HCT116 (cell line): ENCODE data around the gene NUDT22. TPM values are rescaled to one million over a fixed set of nuclear protein-coding genes. Genes with fewer than 3 reads are reported as not detected.

Source experiments
- ATAC-seq: fragments of 200-7000 bp; cut with Tn5 transposase; 2 replicates; pipeline ENCODE4 v1.9.1; 2020; ENCODE audit warnings: mild to moderate bottlenecking, moderate library complexity
- BruUV-seq: library from RNA; stranded (reverse); fragments of 400-500 nt; replicated peaks from 2 replicates; lab custom pipeline; 2021; lab: Mats Ljungman, UMichigan
- CTCF ChIA-PET: fragments of 300-600 bp; sonication (Branson Sonifier 250); formaldehyde crosslinking; loops from one replicate; lab custom pipeline; 2021; ENCODE audit warnings: antibody characterized with exemption; lab: Charles Lee
- POLR2A ChIA-PET: fragments of 300-600, 350-600 bp; sonication (Branson Sonifier 250); formaldehyde crosslinking; loops from one replicate; lab custom pipeline; 2021; ENCODE audit warnings: antibody characterized with exemption; lab: Charles Lee
- RAD21 ChIA-PET, 2 experiments: fragments of 300-600 bp; sonication (Branson Sonifier 250); formaldehyde crosslinking; loops; one replicate each; lab custom pipeline; 2023; ENCODE audit warnings: low total read pairs in 2 of 2; ENCODE audit not compliant: uncharacterized antibody in 2 of 2, unreplicated experiment in 2 of 2, low non-redundant PET in 1 of 2; lab: Charles Lee
- DNase-seq: peaks from one replicate; pipeline ENCODE4 v3.0.0-alpha.2; 2010; ENCODE audit warnings: low read depth, low spot score
- H2AFZ ChIP-seq: fragments of 200-600 bp; shearing (Covaris generic), sonication (generic); 2 replicates; pipeline ENCODE4 v1.6.1; 2017; ENCODE audit warnings: low read depth, mixed run types, mixed read lengths, antibody characterized with exemption, low read length; ENCODE audit not compliant: poor library complexity, severe bottlenecking
- H3K27ac ChIP-seq: 2 replicates; pipeline ENCODE4 v1.5.1; 2012; ENCODE audit warnings: low read depth, low read length
- H3K27me3 ChIP-seq: fragments of 200-600 bp; sonication (generic); 2 replicates; pipeline ENCODE4 v1.6.1; 2016; ENCODE audit warnings: mixed run types, low read length, mixed read lengths; ENCODE audit not compliant: insufficient read depth
- H3K36me3 ChIP-seq, 2 experiments: fragments of 200-500 bp in 1 of 2; fragments of 200-600 bp in 1 of 2; sonication (Bioruptor generic) in 1 of 2; sonication (generic) in 1 of 2; 2 replicates each; pipeline versions ENCODE4 v1.5.1 to v1.6.1; 2014 to 2016; ENCODE audit warnings: low read length in 2 of 2, inconsistent platforms in 1 of 2, mixed read lengths in 1 of 2, mixed run types in 1 of 2; ENCODE audit not compliant: insufficient read depth in 2 of 2, control insufficient read depth in 1 of 2
- H3K4me1 ChIP-seq, 2 experiments: fragments of 200-600 bp in 1 of 2; sonication (generic) in 1 of 2; 2 replicates each; pipeline versions ENCODE4 v1.5.1 to v1.6.1; 2012 to 2017; ENCODE audit warnings: low read length in 2 of 2, inconsistent platforms in 1 of 2, mild to moderate bottlenecking in 1 of 2, mixed read lengths in 1 of 2, mixed run types in 1 of 2, moderate library complexity in 1 of 2; ENCODE audit not compliant: insufficient read depth in 2 of 2, control insufficient read depth in 1 of 2
- H3K4me2 ChIP-seq: fragments of 200-600 bp; sonication (generic); 2 replicates; pipeline ENCODE4 v1.6.1; 2017; ENCODE audit warnings: mixed run types, low read length, mixed read lengths
- H3K4me3 ChIP-seq, 2 experiments: fragments of 200-600 bp in 1 of 2; sonication (generic) in 1 of 2; replicated peaks in 1 of 2; 2 replicates each; pipeline ENCODE4 v1.5.1; 2011 to 2016; ENCODE audit warnings: low read length in 2 of 2, control low read depth in 1 of 2, low read depth in 1 of 2, mild to moderate bottlenecking in 1 of 2, mixed read lengths in 1 of 2, mixed run types in 1 of 2
- H3K79me2 ChIP-seq: fragments of 200-600 bp; sonication (generic); 2 replicates; pipeline ENCODE4 v1.6.1; 2017; ENCODE audit warnings: mild to moderate bottlenecking, mixed run types, low read length, moderate library complexity, mixed read lengths; ENCODE audit not compliant: insufficient read depth
- H3K9ac ChIP-seq: fragments of 200-600 bp; sonication (generic); 2 replicates; pipeline ENCODE4 v1.6.1; 2016; ENCODE audit warnings: low read length, mixed read lengths
- H3K9me2 ChIP-seq: fragments of 200-600 bp; sonication (generic), shearing (Covaris generic); 2 replicates; pipeline ENCODE4 v1.6.1; 2017; ENCODE audit warnings: mixed run types, mild to moderate bottlenecking, moderate library complexity; ENCODE audit not compliant: insufficient read depth
- H3K9me3 ChIP-seq, 2 experiments: fragments of 200-500 bp in 1 of 2; fragments of 200-600 bp in 1 of 2; sonication (Bioruptor generic) in 1 of 2; sonication (generic) in 1 of 2; 2 replicates each; pipeline ENCODE4 v1.6.1; 2014 to 2017; ENCODE audit warnings: low read length in 2 of 2, mixed read lengths in 2 of 2, inconsistent platforms in 1 of 2, low read depth in 1 of 2, mild to moderate bottlenecking in 1 of 2, mixed run types in 1 of 2, moderate library complexity in 1 of 2; ENCODE audit not compliant: control insufficient read depth in 1 of 2, insufficient read depth in 1 of 2
- H4K20me1 ChIP-seq: fragments of 200-600 bp; sonication (generic), shearing (Covaris generic); 2 replicates; pipeline ENCODE4 v1.6.1; 2017; ENCODE audit warnings: mixed run types, mild to moderate bottlenecking, moderate library complexity; ENCODE audit not compliant: insufficient read depth
- ATF3 ChIP-seq: IDR thresholded peaks from 2 replicates; pipeline ENCODE4 v1.6.1; 2012
- CEBPB ChIP-seq: IDR thresholded peaks from 2 replicates; pipeline ENCODE4 v1.6.1; 2012; ENCODE audit warnings: low read depth
- EGR1 ChIP-seq: IDR thresholded peaks from 2 replicates; pipeline ENCODE4 v1.6.1; 2012; ENCODE audit warnings: low read depth
- EZH2 ChIP-seq: fragments of 200-600 bp; sonication (generic); IDR thresholded peaks from 2 replicates; pipeline ENCODE4 v1.6.1; 2017; ENCODE audit warnings: antibody characterized with exemption, mixed run types
- JUND ChIP-seq: IDR thresholded peaks from 2 replicates; pipeline ENCODE4 v1.6.1; 2012
- POLR2A ChIP-seq: IDR thresholded peaks from 2 replicates; pipeline ENCODE4 v1.7.0; 2011; ENCODE audit warnings: borderline replicate concordance; ENCODE audit not compliant: insufficient read depth, insufficient read length; ENCODE audit errors: extremely low read depth
- RAD21 ChIP-seq: IDR thresholded peaks from 2 replicates; pipeline ENCODE4 v1.6.1; 2012; ENCODE audit warnings: low read depth, mild to moderate bottlenecking
- SP1 ChIP-seq: IDR thresholded peaks from 2 replicates; pipeline ENCODE4 v1.6.1; 2012; ENCODE audit warnings: low read depth
- TCF7L2 ChIP-seq: IDR thresholded peaks from 2 replicates; pipeline ENCODE4 v1.7.0; 2011; ENCODE audit warnings: borderline replicate concordance, inconsistent platforms; ENCODE audit not compliant: insufficient read depth, insufficient read length; ENCODE audit errors: extremely low read depth
- YY1 ChIP-seq: IDR thresholded peaks from 2 replicates; pipeline ENCODE4 v1.6.1; 2011; ENCODE audit warnings: low read length, low read depth, moderate library complexity, mild to moderate bottlenecking; ENCODE audit not compliant: insufficient replicate concordance; ENCODE audit errors: extremely low read depth
- ZFX ChIP-seq: fragments of 450-650 bp; IDR thresholded peaks from 2 replicates; pipeline ENCODE4 v1.6.1; 2017
- ZNF274 ChIP-seq: fragments of 200-500 bp; sonication (Bioruptor generic); IDR thresholded peaks from 2 replicates; pipeline ENCODE4 v1.6.1; 2014; ENCODE audit warnings: mild to moderate bottlenecking, low read depth, low read length, inconsistent platforms
- intact Hi-C: fragments of 100-400 bp; cut with micrococcal nuclease; formaldehyde crosslinking; loops from 2 replicates; pipeline ENCODE4 v1.10.0; 2022
- total RNA-seq: library from RNA; stranded (reverse); gene quantifications from one replicate; pipeline ENCODE4 v1.2.1, GENCODE V29; 2021; ENCODE audit not compliant: unreplicated experiment
- TF ChIP-seq, protein P1 (sequence below): IDR thresholded peaks from 2 replicates; pipeline ENCODE4 v1.6.1; 2011; ENCODE audit warnings: mild to moderate bottlenecking, low read length, moderate library complexity; ENCODE audit not compliant: insufficient replicate concordance; ENCODE audit errors: extremely low read depth
- TF ChIP-seq, protein P2 (sequence below): IDR thresholded peaks from 2 replicates; pipeline ENCODE4 v1.6.1; 2012; ENCODE audit warnings: low read depth
- TF ChIP-seq, protein P3 (sequence below), 3 experiments: fragments of 200-600 bp in 1 of 3; sonication (generic) in 1 of 3; IDR thresholded peaks in 2 of 3; conservative IDR thresholded peaks in 1 of 3; 2 replicates each; pipeline ENCODE4 v1.5.1; 2012 to 2017; ENCODE audit warnings: low read depth in 2 of 3, low read length in 2 of 3, antibody characterized with exemption in 1 of 3, borderline replicate concordance in 1 of 3, control low read depth in 1 of 3, mild to moderate bottlenecking in 1 of 3, mixed read lengths in 1 of 3, mixed run types in 1 of 3, moderate library complexity in 1 of 3; ENCODE audit not compliant: insufficient read depth in 1 of 3
- TF ChIP-seq, protein P4 (sequence below): IDR thresholded peaks from 2 replicates; pipeline ENCODE4 v1.6.1; 2012

The NUDT22 gene
- total RNA-seq, 1 experiment from 2014 or later = 70.9 TPM

- DNase-seq = no peak
- peak overlapping the region; percentile 89 for H3K27ac ChIP-seq
Measured at GRCh38 chr11:64251753-64252002, 25.6 kb downstream of the NUDT22 start.

More at GRCh38 chr11:64251753-64252002, 25.6 kb downstream of the NUDT22 start:
- no peak for ATAC-seq
- RAD21 ChIA-PET = interaction anchor here in 1 of 2 experiments (1.3 kb wide), 1 partner anchor 47 kb away, joined by 4 read pairs; no protein-coding TSS in a partner anchor
- POLR2A ChIA-PET = interaction anchor here (0.9 to 1.9 kb wide), 3 partner anchors 17 to 66 kb away, joined by 3 to 10 read pairs (median 7); partner anchors contain the start of genes PRDX5 and TRMT112
- no peaks in the 10 kb centered on the region for H3K9me2 ChIP-seq
- BruUV-seq = no TSS peak
- H3K9me3 ChIP-seq = no peaks in the 10 kb centered on the region
- H3K4me1 ChIP-seq = peaks cover 27 to 66% of the 10 kb centered on the region in 2 experiments
- H3K4me3 ChIP-seq = peak overlapping the region; percentile 96 to 98
- peaks cover 35% of the 10 kb centered on the region for H3K79me2 ChIP-seq
- H3K36me3 ChIP-seq = peaks cover 9 to 25% of the 10 kb centered on the region in 2 experiments; a peak in 3 of 4 replicates
- H3K27me3 ChIP-seq = no peaks in the 10 kb centered on the region
- H3K4me2 ChIP-seq = peak overlapping the region; percentile 95
- no peak for TF ChIP-seq YY1
- TF ChIP-seq POLR2A = no peak
- no peak for TF ChIP-seq ATF3
- no peak for TF ChIP-seq JUND
- TF ChIP-seq ZNF274 = no peak
- TF ChIP-seq EGR1 = no peak
- no peak for TF ChIP-seq EZH2
- TF ChIP-seq, protein P1, sequence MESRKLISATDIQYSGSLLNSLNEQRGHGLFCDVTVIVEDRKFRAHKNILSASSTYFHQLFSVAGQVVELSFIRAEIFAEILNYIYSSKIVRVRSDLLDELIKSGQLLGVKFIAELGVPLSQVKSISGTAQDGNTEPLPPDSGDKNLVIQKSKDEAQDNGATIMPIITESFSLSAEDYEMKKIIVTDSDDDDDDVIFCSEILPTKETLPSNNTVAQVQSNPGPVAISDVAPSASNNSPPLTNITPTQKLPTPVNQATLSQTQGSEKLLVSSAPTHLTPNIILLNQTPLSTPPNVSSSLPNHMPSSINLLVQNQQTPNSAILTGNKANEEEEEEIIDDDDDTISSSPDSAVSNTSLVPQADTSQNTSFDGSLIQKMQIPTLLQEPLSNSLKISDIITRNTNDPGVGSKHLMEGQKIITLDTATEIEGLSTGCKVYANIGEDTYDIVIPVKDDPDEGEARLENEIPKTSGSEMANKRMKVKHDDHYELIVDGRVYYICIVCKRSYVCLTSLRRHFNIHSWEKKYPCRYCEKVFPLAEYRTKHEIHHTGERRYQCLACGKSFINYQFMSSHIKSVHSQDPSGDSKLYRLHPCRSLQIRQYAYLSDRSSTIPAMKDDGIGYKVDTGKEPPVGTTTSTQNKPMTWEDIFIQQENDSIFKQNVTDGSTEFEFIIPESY = no peak
- TF ChIP-seq ZFX = no peak
- TF ChIP-seq CEBPB = no peak
- TF ChIP-seq, protein P2, sequence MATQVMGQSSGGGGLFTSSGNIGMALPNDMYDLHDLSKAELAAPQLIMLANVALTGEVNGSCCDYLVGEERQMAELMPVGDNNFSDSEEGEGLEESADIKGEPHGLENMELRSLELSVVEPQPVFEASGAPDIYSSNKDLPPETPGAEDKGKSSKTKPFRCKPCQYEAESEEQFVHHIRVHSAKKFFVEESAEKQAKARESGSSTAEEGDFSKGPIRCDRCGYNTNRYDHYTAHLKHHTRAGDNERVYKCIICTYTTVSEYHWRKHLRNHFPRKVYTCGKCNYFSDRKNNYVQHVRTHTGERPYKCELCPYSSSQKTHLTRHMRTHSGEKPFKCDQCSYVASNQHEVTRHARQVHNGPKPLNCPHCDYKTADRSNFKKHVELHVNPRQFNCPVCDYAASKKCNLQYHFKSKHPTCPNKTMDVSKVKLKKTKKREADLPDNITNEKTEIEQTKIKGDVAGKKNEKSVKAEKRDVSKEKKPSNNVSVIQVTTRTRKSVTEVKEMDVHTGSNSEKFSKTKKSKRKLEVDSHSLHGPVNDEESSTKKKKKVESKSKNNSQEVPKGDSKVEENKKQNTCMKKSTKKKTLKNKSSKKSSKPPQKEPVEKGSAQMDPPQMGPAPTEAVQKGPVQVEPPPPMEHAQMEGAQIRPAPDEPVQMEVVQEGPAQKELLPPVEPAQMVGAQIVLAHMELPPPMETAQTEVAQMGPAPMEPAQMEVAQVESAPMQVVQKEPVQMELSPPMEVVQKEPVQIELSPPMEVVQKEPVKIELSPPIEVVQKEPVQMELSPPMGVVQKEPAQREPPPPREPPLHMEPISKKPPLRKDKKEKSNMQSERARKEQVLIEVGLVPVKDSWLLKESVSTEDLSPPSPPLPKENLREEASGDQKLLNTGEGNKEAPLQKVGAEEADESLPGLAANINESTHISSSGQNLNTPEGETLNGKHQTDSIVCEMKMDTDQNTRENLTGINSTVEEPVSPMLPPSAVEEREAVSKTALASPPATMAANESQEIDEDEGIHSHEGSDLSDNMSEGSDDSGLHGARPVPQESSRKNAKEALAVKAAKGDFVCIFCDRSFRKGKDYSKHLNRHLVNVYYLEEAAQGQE = no peak
- no peak for TF ChIP-seq RAD21
- TF ChIP-seq, protein P3, sequence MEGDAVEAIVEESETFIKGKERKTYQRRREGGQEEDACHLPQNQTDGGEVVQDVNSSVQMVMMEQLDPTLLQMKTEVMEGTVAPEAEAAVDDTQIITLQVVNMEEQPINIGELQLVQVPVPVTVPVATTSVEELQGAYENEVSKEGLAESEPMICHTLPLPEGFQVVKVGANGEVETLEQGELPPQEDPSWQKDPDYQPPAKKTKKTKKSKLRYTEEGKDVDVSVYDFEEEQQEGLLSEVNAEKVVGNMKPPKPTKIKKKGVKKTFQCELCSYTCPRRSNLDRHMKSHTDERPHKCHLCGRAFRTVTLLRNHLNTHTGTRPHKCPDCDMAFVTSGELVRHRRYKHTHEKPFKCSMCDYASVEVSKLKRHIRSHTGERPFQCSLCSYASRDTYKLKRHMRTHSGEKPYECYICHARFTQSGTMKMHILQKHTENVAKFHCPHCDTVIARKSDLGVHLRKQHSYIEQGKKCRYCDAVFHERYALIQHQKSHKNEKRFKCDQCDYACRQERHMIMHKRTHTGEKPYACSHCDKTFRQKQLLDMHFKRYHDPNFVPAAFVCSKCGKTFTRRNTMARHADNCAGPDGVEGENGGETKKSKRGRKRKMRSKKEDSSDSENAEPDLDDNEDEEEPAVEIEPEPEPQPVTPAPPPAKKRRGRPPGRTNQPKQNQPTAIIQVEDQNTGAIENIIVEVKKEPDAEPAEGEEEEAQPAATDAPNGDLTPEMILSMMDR (IDR thresholded peaks at IDR 0.05 in 2 of 3, conservative IDR thresholded peaks at IDR 0.05 in 1 of 3; ENCODE audit: borderline replicate concordance in 1 of 3, insufficient read depth in 1 of 3, low read depth in 2 of 3, low read length in 2 of 3) = no peak
- TF ChIP-seq, protein P4, sequence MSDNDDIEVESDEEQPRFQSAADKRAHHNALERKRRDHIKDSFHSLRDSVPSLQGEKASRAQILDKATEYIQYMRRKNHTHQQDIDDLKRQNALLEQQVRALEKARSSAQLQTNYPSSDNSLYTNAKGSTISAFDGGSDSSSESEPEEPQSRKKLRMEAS = no peak
- no peak for TF ChIP-seq TCF7L2
- no peak for TF ChIP-seq SP1
- H4K20me1 ChIP-seq = no peaks in the 10 kb centered on the region
- peak overlapping the region; percentile 97 for H3K9ac ChIP-seq
- no peak overlapping the region for H2AFZ ChIP-seq
- intact Hi-C loops = loop anchor here (2.0 kb wide), 1 partner anchor 53 kb away; the partner anchor contains the start of gene ESRRA
- CTCF ChIA-PET = interaction anchor here (1.1 to 1.5 kb wide), 4 partner anchors 18 to 105 kb away, joined by 3 to 11 read pairs (median 4); partner anchors contain the start of genes NUDT22 and TRPT1
